GM08714 (cell line): ENCODE results near the gene VPS26B.
"Not testable (repeated sequence)": the region's sequence is repeated elsewhere in the genome, so short reads cannot be mapped to it uniquely, and the experiment has no call there.

Experiments used
- H3K4me3 ChIP-seq: fragments of 200-500 bp; sonication (Bioruptor generic); 2 replicates; pipeline ENCODE4 v1.5.1; 2014; ENCODE audit warnings: mild to moderate bottlenecking, low read length, inconsistent platforms
- ZNF274 ChIP-seq: IDR thresholded peaks from 2 replicates; pipeline ENCODE4 v1.6.1; 2012; ENCODE audit warnings: mild to moderate bottlenecking, low read depth, low read length

The VPS26B gene

GRCh38 chr11:134223836-134224709 is at the start of gene VPS26B, which contains the start of gene NCAPD3:
TSS of gene VPS26B (plus strand) at chr11:134224671. CDS start at chr11:134225123, 452 bp downstream.
TSS of gene NCAPD3 (minus strand) at chr11:134223967. CDS start at chr11:134223926, 41 bp downstream.
- peak within 1 kb of the TSS; percentile 93 for H3K4me3 ChIP-seq
- TF ChIP-seq ZNF274, result no peak

- TF ChIP-seq ZNF274, result no peak
These were observed 48.2 kb upstream of the VPS26B start for GRCh38 chr11:134176284-134176683.

GRCh38 chr11:134178032-134178674 is 46.3 kb upstream of the VPS26B start:
- no peak for TF ChIP-seq ZNF274
- H3K4me3 ChIP-seq, result no peak overlapping the region

More at GRCh38 chr11:134176284-134176683, 48.2 kb upstream of the VPS26B start:
- H3K4me3 ChIP-seq, result no peak overlapping the region

- no peak for TF ChIP-seq ZNF274
- H3K4me3 ChIP-seq, result no peak overlapping the region
These were observed 42.8 kb upstream of the VPS26B start for GRCh38 chr11:134181707-134182106.

GRCh38 chr11:134188092-134188491 is 36.4 kb upstream of the VPS26B start:
- H3K4me3 ChIP-seq, result not testable (repeated sequence)

DNA sequence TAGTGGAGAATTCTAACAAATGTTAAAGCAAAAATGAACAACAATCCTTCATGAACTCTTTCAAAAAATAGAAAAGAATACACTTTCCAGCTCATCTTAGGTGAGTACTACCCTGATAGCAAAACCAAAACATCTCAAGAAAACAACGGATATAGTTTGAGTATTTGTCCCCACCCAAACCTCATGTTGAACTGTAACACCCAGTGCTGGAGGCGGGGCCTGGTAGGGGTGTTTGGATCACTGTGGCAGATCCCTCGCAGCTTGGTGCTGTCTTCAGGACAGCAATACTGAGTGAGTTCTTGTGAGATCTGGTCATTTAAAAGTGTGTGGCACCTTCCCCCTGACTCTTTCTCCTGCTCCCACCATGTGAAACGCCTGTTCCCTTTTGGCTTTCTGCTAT is 27.7 kb upstream of the VPS26B start:
- no peak for TF ChIP-seq ZNF274
- no peak overlapping the region for H3K4me3 ChIP-seq

- no peak for TF ChIP-seq ZNF274
- no peak overlapping the region for H3K4me3 ChIP-seq
These were observed 24.9 kb upstream of the VPS26B start for GRCh38 chr11:134199531-134199930.

GRCh38 chr11:134200688-134201087 is 23.8 kb upstream of the VPS26B start:
- no peak for TF ChIP-seq ZNF274
- H3K4me3 ChIP-seq, result no peak overlapping the region

DNA sequence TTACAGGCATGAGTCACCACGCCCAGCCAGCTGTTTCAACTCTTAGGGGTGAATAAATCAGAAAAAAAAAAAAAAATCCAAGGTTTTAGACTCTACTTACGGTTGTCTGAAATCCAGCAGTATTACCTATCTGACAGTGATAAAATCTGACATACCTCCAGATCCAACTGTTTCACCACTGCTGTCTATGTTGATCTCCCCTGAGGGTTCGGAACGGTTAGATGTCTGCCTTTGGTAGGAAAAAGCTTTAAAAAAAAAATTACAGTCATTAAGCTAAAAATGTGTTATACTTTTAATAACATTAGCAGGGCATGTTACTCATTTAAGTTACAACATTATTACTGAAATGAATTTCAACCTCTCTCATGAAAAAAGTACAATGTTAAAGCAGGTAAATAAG is 21.8 kb upstream of the VPS26B start:
- H3K4me3 ChIP-seq, result no peak overlapping the region
- TF ChIP-seq ZNF274, result no peak

- H3K4me3 ChIP-seq, result no peak overlapping the region
- no peak for TF ChIP-seq ZNF274
These were observed 18.7 kb upstream of the VPS26B start for GRCh38 chr11:134205729-134206128.

DNA sequence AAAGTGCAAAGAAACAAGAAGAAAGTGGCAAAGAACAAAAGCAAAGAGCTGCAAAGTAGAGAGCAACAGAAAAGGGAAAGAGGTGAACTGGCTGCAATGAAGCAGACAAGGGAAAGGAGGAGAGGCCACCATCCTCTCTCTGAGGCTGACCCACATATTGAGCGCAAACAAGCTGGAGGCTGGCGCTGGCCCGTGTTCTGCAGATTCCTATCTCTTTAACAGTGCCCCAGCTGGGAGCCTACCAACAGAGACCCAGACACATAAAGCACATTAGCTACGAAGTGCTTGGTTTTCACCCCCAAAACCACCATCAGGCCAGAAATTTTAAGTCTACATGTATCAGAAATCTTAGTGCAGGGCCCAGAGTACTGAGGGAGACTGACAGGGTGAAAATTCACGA is 18.3 kb upstream of the VPS26B start:
- no peak overlapping the region for H3K4me3 ChIP-seq
- no peak for TF ChIP-seq ZNF274

- TF ChIP-seq ZNF274, result no peak
- H3K4me3 ChIP-seq, result no peak overlapping the region
These were observed 16.8 kb upstream of the VPS26B start for GRCh38 chr11:134207538-134208239.

- TF ChIP-seq ZNF274, result no peak
- no peak overlapping the region for H3K4me3 ChIP-seq
These were observed 8.6 kb upstream of the VPS26B start for GRCh38 chr11:134215836-134216235.

DNA sequence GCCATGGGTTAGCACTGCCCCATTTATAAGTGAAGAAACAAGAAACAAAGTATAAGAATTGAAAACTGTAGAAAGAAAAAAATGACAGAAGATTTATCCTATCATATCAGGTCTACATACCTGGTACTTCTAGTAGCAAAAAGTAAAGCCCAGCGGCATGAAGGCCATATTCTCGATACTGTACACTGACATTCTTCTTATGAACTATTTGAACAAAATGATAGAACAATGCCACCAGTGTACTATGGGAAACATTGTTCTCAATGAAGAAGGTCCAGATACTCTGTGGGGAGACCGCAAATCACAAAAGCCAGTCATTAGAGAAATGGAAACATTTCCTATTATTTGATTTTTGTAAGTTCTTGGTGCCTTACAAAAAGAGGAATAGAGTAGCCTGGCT is 7.7 kb upstream of the VPS26B start:
- no peak for TF ChIP-seq ZNF274
- H3K4me3 ChIP-seq, result no peak overlapping the region
